Colonic mucosa (tissue), 4 donors: ENCODE results near the gene LRP1B. TPM values are rescaled to one million over a fixed set of nuclear protein-coding genes. Genes with fewer than 3 reads are reported as not detected.

Source experiments
- DNase-seq: peaks from one replicate; pipeline ENCODE4 v3.0.0-alpha.2; 2020
- H3K27ac ChIP-seq: fragments of 200-600 bp; one replicate; pipeline ENCODE4 v1.8.0; 2021
- H3K27me3 ChIP-seq: fragments of 200-600 bp; one replicate; pipeline ENCODE4 v1.8.0; 2021
- H3K36me3 ChIP-seq: fragments of 200-600 bp; one replicate; pipeline ENCODE4 v1.8.0; 2021
- H3K4me1 ChIP-seq: fragments of 200-600 bp; one replicate; pipeline ENCODE4 v1.8.0; 2021; ENCODE audit warnings: mild to moderate bottlenecking
- H3K4me3 ChIP-seq: fragments of 200-600 bp; one replicate; pipeline ENCODE4 v1.8.0; 2021
- H3K9ac ChIP-seq, 2 donors: one replicate each; pipeline ENCODE4 v1.7.0; 2013; ENCODE audit warnings: control low read depth in 2 of 2, low read depth in 2 of 2, low read length in 2 of 2
- H3K9me3 ChIP-seq: fragments of 200-600 bp; one replicate; pipeline ENCODE4 v1.8.0; 2021
- intact Hi-C: fragments of 100-400 bp; cut with DNase I; formaldehyde crosslinking; loops from one replicate; pipeline ENCODE4 v1.14.1; 2022
- total RNA-seq, 2 donors: library from RNA; stranded (reverse); fragmentation: NEBNext Ultra II Directional in 1 of 2; extraction: Animal tissue kit (Norgen Biotek cat#: 25700) in 1 of 2; gene quantifications; one replicate each; pipeline ENCODE4 v1.2.1, GENCODE V29; 2021
- TF ChIP-seq, protein P1 (sequence below): fragments of 200-600 bp; IDR thresholded peaks from one replicate; pipeline ENCODE4 v1.8.0; 2022; ENCODE audit warnings: antibody characterized with exemption, mild to moderate bottlenecking
- donor health status: healthy.
- donor health status: DM: no; HTN: no; CAD: no.
- donor health status: DM: no; HTN: no; CAD: no.

Gene LRP1B
- total RNA-seq, 2 donors from 2014 or later: 0.10 to 0.19 TPM

DNA sequence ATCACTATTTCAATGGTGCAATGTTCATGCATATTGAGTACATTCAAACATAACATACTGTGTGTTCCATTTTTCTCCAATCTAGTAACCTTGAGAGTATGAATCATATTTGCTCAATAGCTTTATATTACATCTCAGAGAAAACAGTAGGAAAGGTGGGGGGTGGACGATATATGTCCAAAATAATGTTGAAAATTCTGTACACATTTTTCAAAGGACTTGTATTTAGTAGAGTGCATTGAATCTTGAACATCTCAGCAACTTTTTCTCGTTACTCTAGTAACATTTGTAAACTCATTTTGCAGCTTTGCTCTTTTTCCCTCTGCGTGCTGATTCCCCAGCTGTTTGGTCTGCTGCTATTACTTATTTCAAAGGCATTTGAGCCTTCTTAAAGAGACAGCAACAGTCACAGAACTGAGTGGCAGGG, 1487.0 kb downstream of the LRP1B start:
- H3K9me3 ChIP-seq: no peaks in the 10 kb centered on the region
- TF ChIP-seq, protein P1, sequence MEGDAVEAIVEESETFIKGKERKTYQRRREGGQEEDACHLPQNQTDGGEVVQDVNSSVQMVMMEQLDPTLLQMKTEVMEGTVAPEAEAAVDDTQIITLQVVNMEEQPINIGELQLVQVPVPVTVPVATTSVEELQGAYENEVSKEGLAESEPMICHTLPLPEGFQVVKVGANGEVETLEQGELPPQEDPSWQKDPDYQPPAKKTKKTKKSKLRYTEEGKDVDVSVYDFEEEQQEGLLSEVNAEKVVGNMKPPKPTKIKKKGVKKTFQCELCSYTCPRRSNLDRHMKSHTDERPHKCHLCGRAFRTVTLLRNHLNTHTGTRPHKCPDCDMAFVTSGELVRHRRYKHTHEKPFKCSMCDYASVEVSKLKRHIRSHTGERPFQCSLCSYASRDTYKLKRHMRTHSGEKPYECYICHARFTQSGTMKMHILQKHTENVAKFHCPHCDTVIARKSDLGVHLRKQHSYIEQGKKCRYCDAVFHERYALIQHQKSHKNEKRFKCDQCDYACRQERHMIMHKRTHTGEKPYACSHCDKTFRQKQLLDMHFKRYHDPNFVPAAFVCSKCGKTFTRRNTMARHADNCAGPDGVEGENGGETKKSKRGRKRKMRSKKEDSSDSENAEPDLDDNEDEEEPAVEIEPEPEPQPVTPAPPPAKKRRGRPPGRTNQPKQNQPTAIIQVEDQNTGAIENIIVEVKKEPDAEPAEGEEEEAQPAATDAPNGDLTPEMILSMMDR: no peak
- no peak for DNase-seq
- no peaks in the 10 kb centered on the region for H3K36me3 ChIP-seq
- H3K27me3 ChIP-seq: no peaks in the 10 kb centered on the region
- intact Hi-C loops: no loop called here
- H3K4me3 ChIP-seq: no peak overlapping the region
- no peak overlapping the region for H3K9ac ChIP-seq
- no peaks in the 10 kb centered on the region for H3K4me1 ChIP-seq
- no peak overlapping the region for H3K27ac ChIP-seq

DNA sequence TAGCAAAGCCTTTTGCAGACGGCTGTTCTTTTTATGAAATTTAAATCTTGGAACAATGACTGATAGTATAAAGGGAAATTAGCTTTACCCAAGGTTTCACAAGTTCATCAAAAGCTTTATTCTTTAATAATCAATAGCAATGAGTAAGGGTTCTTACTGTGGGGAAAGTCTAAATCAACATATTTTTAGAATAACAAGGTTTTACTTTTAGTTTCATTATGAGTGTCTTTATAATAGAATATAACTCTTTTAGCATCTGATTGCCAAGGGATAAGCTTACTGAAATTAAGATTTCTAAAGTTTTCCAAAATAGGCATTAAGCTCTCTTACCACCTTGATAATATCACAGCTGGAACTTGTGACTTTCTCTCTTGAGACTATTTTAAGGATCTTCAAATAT, 1489.7 kb downstream of the LRP1B start:
- H3K36me3 ChIP-seq: no peaks in the 10 kb centered on the region
- no peaks in the 10 kb centered on the region for H3K27me3 ChIP-seq
- intact Hi-C loops: no loop called here
- H3K4me1 ChIP-seq: no peaks in the 10 kb centered on the region
- DNase-seq: no peak
- no peak overlapping the region for H3K27ac ChIP-seq
- H3K9me3 ChIP-seq: no peaks in the 10 kb centered on the region
- no peak overlapping the region for H3K4me3 ChIP-seq
- TF ChIP-seq, protein P1: no peak
- H3K9ac ChIP-seq: no peak overlapping the region

DNA sequence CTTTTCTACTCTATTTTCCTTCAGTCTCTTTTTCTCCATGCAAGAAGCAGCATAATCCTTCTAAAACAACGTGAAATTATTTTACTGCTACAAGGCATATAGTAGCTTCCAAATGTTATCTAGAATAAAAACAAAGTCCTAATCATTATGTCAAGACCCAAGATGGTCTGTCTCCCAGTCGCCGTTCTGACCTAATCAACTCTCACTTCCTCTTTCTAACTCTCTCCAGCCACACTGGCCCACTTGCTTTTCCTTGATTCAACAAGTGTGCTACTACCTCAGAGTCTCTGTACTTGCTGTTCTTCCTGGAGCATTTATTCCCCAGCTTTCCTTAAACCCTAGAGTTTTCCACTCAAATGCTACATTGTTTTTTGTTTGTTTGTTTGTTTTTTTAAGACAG, 1491.2 kb downstream of the LRP1B start:
- TF ChIP-seq, protein P1: no peak
- intact Hi-C loops: no loop called here
- H3K9me3 ChIP-seq: no peaks in the 10 kb centered on the region
- H3K27ac ChIP-seq: no peak overlapping the region
- H3K36me3 ChIP-seq: no peaks in the 10 kb centered on the region
- H3K9ac ChIP-seq: no peak overlapping the region
- H3K27me3 ChIP-seq: no peaks in the 10 kb centered on the region
- H3K4me1 ChIP-seq: no peaks in the 10 kb centered on the region
- H3K4me3 ChIP-seq: no peak overlapping the region
- no peak for DNase-seq

DNA sequence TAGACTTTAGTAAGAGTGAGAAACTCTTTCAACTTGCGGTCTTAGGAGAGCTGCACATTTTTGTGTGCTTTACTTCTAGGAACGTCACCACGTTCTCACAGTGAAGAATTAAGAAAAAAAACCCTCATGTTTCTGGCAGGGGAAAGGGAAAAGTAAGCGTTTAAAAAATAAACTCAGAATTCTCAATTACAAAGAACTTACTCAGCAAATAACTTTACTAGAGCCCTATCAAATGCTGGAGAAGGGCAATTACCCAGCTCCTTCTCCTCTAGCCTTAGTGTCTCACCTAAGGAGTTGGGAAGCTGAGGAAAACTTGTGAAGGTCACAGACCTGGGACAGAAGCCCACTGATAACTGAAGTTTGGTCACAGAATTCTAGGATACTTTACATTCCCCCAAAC, 1500.3 kb downstream of the LRP1B start:
- Histone ChIP-seq H3K9me3 (no peaks in the 10 kb centered on the region), H3K36me3 (no peaks in the 10 kb centered on the region), H3K27ac (no peak overlapping the region), H3K9ac (no peak overlapping the region), H3K4me3 (no peak overlapping the region), H3K27me3 (no peaks in the 10 kb centered on the region), H3K4me1 (no peaks in the 10 kb centered on the region)
- TF ChIP-seq, protein P1: no peak
- no peak for DNase-seq
- intact Hi-C loops: no loop called here

DNA sequence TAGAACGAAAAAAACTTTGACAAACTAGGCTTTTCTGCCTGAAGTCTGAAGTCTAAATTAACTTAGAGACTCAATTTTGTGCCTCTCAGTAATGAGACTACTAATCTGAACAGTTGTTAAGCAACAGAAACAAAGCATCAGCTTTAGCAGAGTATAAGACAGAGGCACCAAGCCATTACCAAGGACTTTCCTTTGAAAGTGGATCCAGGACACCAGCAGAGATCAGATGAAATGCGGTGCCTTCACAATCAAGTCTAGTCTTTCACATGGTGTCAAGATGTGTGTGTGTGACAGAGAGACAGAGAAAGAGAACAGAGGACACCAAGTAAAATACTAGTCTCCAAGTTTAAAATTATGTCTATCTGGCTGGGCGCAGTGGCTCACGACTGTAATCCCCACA, 1502.9 kb downstream of the LRP1B start:
- Histone ChIP-seq H3K9ac (no peak overlapping the region), H3K4me1 (no peaks in the 10 kb centered on the region), H3K27ac (no peak overlapping the region), H3K4me3 (no peak overlapping the region), H3K9me3 (no peaks in the 10 kb centered on the region), H3K36me3 (no peaks in the 10 kb centered on the region), H3K27me3 (no peaks in the 10 kb centered on the region)
- TF ChIP-seq, protein P1: no peak
- DNase-seq: no peak
- intact Hi-C loops: loop anchor here (2.0 kb wide), 1 partner anchor 39 kb away; no protein-coding TSS in a partner anchor

DNA sequence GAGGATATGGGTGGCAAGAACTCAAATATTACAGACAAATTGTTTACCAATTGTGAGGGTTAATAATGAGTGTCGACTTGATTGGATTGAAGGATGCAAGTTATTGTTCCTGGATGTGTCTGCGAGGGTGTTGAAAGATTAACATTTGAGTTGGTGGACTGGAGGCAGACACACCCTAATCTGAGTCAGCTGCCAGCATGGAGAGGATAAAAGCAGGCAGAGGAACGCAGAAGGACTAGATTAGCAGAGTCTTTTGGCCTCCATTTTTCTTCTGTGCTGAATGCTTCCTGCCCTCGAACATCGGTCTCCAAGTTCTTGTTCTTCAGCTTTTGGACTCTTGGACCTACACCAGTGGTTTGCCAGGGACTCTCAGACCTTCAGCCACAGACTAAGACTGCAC, 1503.7 kb downstream of the LRP1B start:
- Histone ChIP-seq H3K9me3 (no peaks in the 10 kb centered on the region), H3K27ac (no peak overlapping the region), H3K4me3 (no peak overlapping the region), H3K36me3 (no peaks in the 10 kb centered on the region), H3K9ac (no peak overlapping the region), H3K27me3 (no peaks in the 10 kb centered on the region), H3K4me1 (no peaks in the 10 kb centered on the region)
- intact Hi-C loops: no loop called here
- no peak for DNase-seq
- TF ChIP-seq, protein P1: no peak
